GM19372 (cell line): ENCODE results near the gene OR7G2.

Experiments used
- ATAC-seq: cut with Tn5 transposase; IDR thresholded peaks from one replicate; pipeline ENCODE4 v1.9.1; 2021; ENCODE audit warnings: mild to moderate bottlenecking, low read depth, moderate library complexity; ENCODE audit not compliant: unreplicated experiment

Gene OR7G2

DNA sequence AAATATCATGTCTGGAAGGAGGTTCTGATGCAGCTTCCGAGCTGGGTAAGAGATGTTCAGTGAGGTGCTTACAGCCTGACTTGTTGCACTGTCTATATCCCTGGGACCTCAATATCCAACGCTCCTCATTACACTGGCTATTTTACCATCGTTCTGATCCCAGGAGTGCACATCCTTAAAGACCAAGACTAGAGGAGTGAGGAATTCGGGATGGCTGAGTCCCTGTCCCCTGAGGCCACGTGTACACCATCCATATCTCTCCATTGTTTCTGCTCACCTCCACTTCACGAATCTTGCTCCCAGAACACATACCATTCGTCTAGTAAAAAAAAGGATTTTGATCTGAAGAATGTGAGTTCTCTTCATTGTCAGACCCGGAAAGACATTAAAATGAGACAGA is at the start of gene OR7G2:
Gene OR7G2 (minus strand): TSS at position 101 of the 400 bp plus-strand sequence. CDS start 4,232 bp downstream, outside the sequence.
- no peak for ATAC-seq

DNA sequence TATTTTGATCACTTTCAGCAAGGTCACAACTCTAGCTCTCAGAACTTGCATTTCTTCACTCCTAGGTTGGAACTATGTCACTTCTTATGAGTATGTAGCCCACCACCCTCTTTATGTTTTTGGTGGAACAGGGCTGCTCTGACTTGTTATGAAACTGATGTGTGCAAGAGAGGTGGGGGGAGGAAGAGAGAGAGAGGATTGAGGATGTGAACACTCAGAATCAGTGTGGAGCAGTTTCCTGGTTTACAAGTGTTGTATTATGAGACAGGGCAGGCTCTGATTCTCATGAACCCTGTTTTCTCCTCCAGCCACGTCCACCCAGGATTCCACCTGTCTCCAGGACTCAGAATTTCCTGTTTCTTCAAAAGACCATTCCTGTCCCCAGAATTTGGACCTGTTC is 49.0 kb upstream of the OR7G2 start:
- ATAC-seq, result no peak

DNA sequence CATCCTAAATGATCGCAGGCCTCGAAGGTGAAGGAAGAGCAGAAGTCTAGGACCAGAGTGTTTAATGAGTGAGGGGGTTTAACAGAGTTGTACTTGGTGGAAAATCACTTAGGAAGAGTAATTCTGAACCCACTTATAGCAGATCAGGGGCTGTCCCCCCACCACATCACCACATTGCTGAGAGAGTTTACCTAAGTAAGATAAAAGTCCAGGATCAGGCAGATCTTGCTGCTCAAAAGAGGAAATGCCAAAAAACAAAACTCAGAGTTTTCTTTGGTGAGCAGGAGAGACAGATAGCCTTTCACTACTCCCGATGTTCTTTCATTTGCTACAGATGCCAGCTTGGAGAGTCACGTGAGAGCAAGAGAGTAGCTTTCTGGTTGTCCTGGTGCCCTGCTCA is 48.3 kb upstream of the OR7G2 start:
- no peak for ATAC-seq

DNA sequence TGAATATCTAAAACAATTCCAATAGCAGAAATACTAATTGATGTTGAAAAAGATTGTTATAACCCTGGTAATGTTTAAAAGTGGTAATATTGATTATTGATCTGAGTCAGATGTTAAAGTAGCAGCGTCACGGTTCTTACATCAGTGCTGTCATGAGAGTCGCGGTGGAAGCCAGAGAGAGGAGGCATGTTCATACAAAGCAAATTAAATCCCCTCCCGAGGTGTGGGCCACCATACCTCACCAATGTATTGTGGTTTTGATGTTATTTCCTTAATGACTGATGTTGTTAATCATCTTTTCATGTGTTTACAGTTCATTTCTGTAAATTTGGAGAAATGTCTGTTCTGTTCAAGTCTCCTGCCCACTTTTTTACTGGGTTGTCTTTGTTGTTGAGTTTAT is 44.1 kb upstream of the OR7G2 start:
- no peak for ATAC-seq

DNA sequence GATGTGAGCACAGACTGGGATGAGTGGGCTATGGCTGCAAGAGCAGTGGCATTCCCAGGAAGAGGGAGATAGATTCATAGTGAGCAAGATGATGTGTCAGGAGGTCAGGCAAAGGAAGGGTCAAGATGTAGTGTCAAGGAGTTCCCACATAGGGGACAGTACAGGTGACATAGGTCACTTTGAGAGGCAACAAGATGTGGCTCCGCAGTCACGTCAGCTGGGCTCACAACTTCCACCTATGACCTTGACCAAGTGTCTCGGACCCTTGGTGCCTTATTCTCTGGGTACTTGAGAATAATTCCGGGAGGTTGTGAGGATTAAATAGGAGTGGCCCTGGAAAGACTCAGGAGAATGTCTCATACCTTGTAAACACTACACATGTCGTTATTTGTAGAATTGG is 43.4 kb upstream of the OR7G2 start:
- no peak for ATAC-seq

DNA sequence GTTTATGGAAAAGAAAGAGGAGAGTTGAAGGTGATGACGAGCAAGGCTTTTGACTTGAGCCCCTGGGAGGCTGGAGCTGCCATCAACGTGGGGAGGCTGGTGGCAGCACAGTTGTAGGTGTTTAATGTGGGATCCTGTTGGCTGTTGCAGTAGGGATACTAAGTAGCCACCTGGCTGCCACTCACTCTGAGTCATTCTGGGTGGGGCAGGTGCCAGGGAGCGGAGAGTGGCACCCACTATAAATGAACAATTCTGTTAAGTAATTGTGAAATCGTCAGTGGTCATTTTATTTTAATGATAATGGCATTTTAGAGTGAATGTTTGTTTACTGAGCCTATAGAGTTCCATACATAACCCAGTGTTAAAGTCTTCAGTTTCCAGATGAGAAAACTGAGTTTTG is 42.7 kb upstream of the OR7G2 start:
- no peak for ATAC-seq

DNA sequence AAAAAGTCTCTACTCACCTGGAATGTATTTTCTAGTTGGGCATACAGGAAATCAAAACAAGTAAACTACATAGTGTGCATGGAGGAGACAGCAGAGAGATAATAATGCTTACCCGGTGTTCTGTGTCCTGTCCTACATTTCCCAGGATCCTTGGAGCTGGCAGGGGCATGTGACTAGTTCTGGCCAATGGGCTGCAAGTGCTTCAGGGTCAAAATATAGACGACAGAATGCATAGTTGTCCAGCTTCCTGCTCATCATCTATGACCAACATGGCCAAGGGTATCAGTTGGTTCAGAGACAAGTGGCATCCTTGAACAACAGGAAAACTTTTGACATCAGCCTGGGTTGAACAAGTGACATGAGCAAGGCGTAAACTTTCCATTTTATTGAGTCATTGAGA is 41.4 kb upstream of the OR7G2 start:
- ATAC-seq, result no peak

DNA sequence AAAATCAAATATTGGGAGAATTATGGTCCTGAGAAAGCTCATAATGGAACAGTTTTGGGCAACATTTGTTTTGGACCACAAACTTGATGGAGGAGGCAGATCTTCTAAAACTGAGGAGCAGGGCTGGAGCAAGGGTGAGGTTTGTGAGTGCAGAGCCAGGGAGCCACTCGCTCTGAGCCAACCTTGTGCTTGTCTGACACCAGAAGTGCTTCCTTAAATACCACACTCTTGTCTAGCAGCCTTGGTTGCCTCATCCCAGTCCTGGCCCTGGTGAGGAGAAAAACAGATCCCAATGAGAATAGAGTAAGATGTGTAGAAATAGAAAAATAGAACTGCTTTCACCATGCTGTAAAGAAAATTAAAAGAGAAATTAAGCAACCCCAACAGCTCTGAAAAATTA is 39.6 kb upstream of the OR7G2 start:
- ATAC-seq, result no peak

DNA sequence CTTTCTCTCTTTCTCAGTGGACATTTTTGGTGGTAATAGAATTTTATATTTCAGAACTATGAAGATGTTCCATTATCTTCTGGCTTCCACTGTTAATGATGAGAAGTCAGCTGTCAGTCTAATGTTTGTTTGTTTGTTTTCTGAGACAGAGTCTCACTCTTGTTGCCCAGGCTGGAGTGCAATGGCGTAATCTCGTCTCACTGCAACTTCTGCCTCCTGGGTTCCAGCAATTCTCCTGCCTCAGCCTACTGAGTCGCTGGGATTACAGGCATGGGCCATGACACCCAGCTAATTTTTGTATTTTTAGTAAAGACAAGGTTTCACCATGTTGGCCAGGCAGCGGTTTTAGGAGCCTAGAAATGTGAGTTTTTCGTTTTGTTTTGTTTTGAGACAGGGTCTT is 37.6 kb upstream of the OR7G2 start:
- ATAC-seq, result no peak

DNA sequence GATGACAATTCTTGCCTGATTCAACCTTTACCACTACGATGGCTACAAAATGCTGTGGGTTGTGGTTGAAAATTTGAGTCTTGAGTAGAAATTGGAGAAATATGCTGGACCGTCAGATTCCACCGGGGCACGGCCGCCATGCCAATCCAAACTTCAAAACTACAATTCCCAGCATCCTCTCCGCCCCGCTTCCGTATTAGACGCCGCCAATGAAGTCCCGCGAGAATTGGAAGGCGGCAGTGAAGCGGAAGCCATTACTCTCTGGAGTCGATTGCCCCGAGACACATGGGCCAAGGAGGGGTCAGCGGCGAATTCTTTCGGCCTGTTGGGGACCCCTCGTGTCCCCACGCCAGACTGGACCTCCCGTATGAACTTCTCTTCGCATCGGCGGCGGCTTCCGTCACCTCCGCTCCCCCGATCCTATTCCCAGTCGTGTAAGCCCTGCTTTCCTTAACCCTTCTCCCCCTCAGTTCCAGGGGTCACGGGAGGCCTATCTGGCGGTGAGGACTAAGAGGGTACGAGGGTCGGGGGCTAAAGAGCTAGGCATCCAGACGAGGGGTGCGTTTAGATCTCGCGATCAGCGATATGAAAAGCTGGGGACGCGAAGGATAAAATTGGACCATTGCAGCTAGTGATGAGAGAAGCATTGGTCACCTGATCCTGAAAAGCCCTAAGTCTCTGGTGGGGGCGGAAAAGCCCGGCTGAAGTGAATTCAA is 33.0 kb upstream of the OR7G2 start, which contains the start of gene ZNF317:
Gene ZNF317 (plus strand): TSS at position 239 of the 716 bp plus-strand sequence. CDS start 15,620 bp downstream, outside the sequence.
- peak; percentile 90 for ATAC-seq

DNA sequence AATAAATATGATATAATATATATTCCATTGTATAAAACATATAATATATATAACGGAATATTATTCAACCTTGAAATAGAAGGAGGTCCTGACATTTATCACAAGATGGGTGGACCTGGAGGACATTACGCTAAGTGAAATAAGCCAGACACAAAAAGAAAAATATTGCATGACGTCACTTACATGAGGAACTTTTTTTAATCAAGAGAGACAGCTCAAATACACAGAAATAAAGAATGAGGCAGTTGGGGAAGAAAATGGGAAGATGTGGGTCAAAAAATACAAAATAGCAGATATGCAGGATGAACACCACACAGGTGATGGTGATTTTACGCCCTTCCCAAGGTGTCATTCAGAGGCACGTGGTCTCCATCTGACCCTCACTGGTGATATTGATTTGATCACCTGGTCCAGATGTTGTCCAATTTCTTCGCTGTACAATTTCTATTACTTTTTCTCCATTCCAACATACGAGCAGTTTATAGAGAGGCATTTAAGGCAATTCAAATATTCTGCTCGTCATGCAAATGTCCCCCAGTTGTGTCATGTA is 32.4 kb upstream of the OR7G2 start:
- no peak for ATAC-seq

DNA sequence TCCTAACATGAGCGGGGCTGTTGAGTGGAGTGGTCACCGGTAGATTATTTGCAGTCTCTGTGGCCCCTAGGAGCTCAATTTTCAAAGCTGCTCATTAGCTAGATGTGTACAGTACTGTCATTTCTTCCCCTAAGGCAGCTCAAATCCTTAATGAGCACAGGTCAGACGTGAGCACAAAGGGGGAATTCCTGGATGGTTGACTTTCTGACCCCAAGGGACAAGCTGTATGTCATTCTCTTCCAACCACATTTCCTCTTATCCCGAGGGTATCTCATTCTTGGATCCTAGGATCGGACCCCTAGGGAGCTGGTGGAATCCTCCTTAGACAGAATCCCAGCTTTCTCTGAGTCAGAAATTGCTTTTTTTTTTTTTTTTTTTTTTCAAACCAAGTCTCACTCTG is 25.1 kb upstream of the OR7G2 start:
- ATAC-seq, result no peak

DNA sequence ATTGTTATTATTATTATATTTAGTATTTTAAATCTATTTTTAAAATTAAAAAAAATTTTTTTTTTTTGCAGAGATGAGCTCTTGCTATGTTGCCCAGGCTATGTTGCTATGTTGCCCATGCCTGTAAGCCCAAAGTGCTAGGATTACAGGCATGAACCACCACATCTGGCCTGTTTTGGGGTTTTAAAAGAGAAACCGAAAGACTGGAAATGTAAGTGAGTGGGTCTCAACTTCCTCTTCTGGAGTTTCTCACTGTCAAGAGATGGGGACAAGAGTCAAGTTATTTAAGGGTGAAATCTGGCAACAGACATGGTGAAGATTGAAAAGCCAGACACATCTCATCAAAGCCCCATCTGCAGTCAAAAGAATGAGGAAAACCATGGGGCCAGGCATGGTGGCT is 23.7 kb upstream of the OR7G2 start:
- no peak for ATAC-seq

DNA sequence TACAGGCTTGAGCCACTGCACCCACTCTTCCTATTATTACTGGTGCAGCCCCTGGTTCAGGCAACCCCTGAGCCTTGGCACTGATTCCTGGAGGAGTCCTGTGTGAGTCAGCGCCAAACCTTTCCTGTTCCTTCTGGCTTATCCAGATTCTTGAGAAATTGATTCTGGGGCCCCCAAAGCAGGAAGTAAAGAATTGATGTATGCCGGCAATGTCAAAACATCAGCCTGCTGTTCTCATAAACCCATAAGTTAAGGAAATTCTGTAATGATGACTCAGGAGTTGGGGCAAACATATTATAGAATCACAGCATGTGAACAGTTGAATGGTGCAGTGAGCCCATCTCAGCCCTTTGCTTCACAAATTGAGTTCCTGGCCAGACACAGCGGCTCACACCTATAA is 20.9 kb upstream of the OR7G2 start:
- no peak for ATAC-seq

DNA sequence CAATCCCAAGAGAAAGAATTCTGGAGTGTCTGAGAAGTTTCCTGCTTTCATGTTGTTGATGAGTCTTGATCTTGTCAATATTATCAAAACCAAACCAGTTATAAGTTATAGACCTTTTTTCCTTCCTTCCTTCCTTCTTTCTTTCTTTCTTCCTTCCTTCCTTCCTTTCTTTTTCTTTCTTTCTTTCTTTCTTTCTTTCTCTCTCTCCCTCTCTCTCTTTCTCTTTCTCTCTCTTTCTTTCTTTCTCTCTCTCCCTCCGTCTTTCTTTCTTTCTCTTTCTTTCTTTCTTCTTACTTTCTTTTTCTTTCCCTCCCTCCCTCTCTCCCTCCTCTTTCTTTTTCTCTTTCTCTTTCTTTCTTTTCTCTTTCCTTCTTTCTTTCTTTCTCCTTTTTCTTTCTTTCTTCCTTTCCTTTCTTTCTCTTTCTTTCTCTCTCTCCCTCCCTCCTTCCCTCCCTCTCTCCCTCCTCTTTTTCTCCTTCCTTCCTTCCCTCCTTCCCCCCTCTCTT is 19.7 kb upstream of the OR7G2 start, which contains the start of gene OR7G3:
Gene OR7G3 (minus strand): TSS at position 51 of the 506 bp plus-strand sequence. CDS start 0 bp downstream, at position 51.
- no peak for ATAC-seq

DNA sequence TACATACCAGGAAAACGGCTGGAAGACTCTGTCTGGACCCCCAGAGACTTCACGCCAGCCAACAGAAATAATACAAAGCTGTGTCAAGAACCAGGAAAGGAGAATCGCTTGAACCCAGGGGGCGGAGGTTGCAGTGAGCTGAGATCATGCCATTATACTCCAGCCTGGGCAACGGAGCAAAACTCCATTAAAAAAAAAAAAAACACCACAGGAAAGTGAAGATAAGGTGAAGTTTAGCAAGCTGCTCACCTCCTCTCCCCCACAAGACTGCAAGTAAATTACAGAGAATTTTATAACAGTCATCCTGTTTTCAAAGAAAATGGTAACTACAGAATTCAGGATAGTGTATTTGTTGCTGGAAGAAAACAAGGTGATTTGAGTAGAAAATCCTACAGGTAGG is 9.3 kb upstream of the OR7G2 start:
- ATAC-seq, result no peak

DNA sequence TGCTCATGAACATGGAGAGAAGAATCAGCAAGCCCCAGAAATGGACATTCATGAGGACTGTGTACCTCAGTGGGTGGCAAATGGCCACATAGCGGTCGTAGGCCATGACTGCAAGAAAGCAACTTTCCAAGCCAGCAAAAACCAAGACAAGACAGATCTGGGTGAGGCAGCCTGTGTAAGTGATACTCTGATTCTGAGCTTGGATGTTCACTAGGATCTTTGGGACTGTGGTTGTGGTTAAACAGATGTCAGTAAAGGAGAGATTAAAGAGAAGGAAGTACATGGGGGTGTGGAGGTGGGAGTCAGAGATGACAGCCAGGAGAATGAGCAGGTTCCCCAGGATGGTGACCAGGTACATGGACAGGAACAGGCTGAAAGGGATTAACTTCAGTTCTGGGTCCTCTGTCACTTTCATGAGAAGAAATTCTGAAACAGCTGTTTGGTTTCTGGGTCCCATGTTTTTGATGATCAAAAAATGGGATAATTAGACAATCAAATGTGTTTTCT is 8.1 kb upstream of the OR7G2 start, which contains the start of gene OR7G1:
Gene OR7G1 (minus strand): TSS at position 457 of the 507 bp plus-strand sequence. CDS start 0 bp downstream, at position 457.
- no peak for ATAC-seq

DNA sequence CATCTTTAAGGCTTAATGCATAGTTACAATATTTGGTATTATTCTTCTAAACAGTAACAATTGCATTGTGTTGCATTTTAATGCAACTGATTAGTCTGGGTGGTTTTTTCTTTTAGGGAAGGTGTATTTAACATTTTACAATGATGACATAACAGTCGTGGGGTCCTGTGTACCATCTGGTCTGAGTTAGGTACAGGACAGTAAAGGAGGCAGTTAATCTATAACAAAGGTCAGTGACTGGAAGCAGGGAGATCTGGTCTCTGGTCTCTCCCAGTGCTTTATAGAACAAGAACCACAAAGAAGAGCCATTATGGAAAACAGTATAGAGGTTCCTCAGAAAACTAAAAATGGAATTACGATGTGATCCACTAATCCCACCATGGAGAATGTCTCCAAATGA is 2.7 kb upstream of the OR7G2 start:
- ATAC-seq, result no peak

DNA sequence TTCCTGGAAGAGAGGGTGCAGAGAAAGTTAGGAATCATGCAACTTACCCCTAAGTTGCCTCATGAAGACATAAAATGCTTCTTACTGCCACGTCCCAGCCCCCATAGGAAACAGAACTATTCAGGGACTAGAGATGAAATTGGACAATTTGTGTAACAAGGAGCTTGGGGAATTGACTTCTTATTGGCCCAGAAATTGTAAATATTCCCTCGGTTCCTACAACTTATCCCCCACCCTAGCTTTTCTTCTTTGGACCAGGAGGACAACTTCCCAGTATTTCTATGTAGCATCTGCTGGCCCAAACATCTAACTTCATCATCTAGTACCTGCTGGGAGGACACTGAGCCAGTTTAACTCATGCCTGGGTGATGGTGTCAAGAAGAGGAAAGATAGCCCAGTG is 20.5 kb downstream of the OR7G2 start, which contains the start of gene OR1M1:
Gene OR1M1 (plus strand): TSS at position 301 of the 400 bp plus-strand sequence. CDS start 6,184 bp downstream, outside the sequence.
- ATAC-seq, result no peak

DNA sequence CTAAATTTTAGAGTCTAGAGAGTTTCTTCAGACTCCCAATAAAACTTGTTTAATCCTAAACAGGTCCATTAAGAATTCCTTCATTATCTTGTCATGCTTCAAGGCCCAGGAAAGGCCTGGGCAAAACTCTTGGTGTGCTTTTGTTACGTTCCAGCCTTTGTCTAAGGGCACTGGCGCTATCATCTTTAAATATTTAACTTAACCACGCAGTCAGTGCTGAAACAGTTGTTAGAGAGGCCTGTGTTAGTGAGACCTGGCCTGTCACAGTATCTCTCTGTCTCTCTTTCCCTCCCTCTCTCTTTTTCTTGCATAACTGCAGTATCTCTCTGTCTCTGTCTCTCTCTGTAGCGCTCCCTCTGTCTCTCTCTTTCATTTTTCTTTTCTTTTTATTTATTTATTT is 28.6 kb downstream of the OR7G2 start:
- ATAC-seq, result no peak

DNA sequence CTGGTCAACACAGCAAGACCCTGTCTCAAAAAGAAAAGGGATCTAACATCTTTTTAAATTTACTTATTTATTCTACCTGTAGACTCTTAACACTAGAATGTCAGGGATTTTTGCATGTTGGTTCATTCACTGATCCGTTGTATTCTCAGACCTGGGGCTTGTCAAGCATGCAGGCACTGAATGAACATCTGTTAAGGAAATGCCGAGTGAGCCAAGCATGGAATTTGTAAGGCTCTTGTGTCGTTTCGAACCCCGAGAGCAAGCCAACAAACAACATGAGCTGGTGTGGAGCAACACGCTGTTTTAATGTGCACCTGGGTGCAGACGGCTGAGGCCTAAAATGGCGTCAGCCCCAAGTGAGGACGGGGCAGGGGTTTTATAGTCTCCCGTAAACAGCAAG is 30.4 kb downstream of the OR7G2 start:
- no peak for ATAC-seq
